ENCODE results near the gene OGFOD3.
A peak's percentile ranks its signal among the peaks of the same experiment; 100 is the strongest.

The OGFOD3 gene

GRCh38 chr17:82405051-82405450 lies 13.3 kb downstream of the OGFOD3 start:
- no peak for DNase-seq (ENCODE audit: low read depth in 2 of 2)

DNA sequence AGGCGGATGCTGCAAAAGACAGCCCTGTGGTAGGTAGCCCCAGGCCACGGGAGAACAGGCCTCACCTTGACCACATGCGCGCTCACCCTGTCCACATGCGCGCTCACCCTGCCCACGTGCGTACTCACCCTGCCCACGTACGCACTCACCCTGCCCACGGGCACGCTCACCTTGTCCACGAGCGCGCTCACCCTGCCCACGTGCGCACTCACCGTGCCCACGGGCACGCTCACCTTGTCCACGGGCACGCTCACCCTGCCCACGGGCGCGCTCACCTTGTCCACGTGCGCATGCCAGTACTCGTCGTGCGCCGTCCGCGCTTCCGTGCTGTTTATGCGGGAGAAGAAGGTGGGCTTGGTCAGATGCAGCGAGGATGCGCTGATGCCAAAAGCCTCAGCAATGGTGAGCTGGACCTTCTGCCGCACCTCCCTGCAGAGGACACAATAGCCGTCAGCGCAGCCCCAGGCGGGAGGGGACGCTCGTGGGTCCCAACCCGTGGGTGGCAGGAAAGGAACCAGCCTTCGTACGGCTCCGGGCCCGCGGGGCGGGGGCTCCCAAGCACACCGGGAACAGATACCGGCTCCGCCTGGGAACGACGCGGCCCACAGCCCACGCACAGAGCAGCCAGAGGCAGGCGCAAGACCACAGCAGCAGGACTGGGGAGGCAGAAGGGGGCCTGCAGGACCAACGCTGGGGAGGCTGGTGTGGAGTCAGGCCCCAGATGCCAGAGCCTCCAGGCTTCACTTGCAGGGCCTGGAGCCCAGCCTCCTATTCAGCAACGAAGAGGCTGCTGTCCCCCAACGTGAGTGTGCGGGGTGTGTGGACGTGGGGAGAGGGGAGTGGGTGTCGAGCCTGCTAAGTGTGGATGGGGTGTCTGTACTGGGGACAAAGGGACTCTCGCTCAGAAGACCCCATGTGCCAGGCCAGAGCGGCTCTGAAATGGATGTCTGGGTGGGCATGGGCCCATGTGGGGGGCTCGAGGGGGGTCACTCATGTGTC lies 14.4 kb downstream of the OGFOD3 start:
- DNase-seq (ENCODE audit: low read depth in 2 of 2): no peak

DNA sequence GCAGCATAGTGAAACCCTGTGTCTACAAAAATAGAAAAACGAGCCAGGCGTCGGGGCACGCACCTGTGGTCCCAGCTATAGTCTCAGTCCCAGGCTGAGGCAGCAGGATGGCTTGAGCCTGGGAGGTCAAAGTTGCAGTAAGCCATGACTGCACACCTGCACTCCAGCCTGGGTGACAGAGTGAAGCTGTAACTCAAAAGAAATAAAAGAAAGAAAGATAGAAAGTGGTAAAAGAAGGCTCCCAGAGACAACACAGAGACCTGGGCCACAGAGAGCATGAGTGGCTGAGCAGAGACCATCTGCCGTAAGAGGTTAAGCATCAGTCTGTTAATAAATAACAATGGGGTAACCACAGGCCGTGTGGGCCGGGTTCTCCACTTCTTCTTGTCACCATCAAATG lies 15.5 kb downstream of the OGFOD3 start:
- DNase-seq (ENCODE audit: low read depth in 2 of 2): no peak

DNA sequence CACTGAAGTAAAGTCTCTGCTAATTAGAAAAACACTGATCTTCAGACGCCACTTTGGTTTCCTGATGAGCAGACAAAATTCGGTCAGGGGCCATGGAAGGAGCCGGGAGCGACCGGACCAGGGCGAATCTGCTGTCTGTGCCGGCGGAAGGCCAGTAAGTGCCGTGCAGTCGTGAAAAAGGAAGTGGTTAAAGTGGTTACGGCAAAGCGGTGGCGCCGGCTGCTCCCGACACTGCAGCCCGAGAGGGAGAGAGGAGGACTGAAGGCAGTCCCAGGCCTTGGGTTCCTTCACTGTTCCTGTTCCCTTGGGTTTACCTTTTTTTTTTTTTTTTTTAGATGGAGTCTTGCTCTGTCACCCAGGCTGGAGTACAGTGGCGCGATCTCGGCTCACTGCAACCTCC lies 17.6 kb downstream of the OGFOD3 start:
- no peak for DNase-seq (ENCODE audit: low read depth in 2 of 2)

- no peak for DNase-seq (ENCODE audit: low read depth in 2 of 2)
Measured at GRCh38 chr17:82400206-82400605, 18.2 kb downstream of the OGFOD3 start.

- DNase-seq (ENCODE audit: low read depth in 2 of 2): no peak
Measured at GRCh38 chr17:82399601-82400101, 18.7 kb downstream of the OGFOD3 start.

GRCh38 chr17:82399041-82399441 lies 19.3 kb downstream of the OGFOD3 start:
- DNase-seq (ENCODE audit: low read depth in 2 of 2): peak; percentile 92

GRCh38 chr17:82397449-82398335 lies 20.7 kb downstream of the OGFOD3 start:
- DNase-seq (ENCODE audit: low read depth in 2 of 2): no peak

DNA sequence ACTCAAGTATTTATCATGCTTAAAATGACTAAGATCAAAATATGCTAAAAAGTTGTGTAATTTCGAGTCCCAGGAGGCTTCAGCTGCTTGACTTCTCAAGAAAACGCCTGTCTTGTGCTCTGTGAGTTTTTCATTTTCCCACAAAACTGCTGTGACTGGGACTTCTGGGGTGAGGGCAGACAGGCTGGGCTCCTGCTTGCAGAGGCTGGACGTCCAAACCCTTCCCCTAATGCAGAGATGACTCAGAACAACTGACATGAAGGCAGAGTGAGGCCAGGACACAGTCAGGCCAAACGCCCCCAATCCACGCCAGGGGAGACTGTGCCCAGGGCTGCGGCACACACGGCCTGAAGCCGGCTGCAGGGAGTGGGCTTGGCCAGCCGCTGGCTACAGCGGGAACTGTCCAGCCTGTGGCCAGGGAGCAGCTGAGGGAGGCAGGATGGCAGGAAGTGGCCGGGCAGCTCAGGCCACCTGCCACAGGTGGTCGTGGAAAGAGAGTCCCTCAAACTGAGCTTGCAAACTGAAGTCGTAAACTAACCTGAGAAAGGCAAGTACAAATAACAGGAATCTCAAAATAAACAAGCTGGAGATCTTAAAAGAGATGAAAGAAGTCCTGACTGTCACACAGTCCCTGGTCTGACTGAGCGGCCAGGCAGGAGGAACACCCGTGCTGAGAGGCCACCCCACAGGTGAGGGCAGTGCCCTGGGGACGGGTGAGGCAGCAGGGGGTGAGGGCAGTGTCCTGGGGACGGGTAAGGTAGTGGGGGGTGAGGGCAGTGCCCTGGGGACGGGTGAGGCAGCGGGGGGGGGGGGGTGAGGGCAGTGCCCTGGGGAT lies 21.6 kb downstream of the OGFOD3 start:
- DNase-seq (ENCODE audit: low read depth in 2 of 2): peak; percentile 96

GRCh38 chr17:82394278-82394677 lies 24.1 kb downstream of the OGFOD3 start:
- DNase-seq (ENCODE audit: low read depth in 2 of 2): no peak

DNA sequence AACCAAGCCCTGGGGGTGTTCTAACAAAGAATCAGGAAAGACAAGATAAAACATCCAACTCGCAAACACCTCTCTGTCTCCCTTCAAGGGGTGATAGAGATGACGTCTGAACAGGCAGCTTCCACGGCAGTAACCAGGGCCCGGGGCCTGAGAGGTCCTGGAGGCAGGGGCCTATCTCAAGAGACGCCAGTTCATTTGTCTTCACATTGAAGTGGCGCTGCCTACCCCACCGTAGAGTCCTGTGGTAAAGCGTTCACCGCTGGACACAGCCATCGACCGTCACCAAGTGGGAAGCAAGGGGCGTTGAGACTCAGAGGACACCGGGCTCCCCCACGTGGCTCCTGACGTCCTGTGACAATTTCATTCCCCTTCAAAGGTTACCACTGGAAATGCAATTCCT lies 25.4 kb downstream of the OGFOD3 start:
- DNase-seq (ENCODE audit: low read depth in 2 of 2): no peak

DNA sequence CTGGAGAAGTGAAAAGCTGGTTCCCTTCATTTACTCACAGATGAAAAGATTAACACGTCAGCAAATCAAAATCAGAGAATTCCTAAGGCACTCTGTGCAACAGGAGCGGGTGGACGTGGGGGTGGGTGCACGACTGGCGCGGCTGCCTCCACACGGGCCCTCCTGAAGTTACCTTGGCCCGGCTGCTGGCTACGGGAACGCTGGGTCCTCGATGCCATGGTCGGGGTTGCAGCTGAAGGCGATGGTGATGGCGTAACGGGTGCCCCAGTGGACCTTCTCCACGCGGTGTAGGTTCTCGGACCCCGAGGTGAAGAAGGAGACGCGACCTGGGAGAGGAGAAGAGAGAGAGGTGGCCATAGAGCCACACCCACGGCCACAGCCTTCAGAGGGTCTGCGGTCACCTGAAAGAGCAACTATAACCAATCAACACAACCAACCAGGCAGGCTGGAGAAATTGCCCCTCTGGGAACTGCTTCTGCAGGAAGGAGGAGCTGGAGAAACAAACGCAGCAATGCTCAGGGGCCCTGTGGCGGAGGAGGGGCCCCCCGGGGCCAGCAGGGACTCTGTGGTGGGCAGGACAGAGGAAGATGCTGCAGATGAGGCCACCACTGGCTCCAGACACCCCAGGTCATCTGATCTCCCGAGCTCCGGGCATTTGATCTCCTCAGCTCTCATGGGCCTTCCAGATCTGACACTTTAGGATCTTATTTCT lies 26.0 kb downstream of the OGFOD3 start:
- DNase-seq (ENCODE audit: low read depth in 2 of 2): no peak

DNA sequence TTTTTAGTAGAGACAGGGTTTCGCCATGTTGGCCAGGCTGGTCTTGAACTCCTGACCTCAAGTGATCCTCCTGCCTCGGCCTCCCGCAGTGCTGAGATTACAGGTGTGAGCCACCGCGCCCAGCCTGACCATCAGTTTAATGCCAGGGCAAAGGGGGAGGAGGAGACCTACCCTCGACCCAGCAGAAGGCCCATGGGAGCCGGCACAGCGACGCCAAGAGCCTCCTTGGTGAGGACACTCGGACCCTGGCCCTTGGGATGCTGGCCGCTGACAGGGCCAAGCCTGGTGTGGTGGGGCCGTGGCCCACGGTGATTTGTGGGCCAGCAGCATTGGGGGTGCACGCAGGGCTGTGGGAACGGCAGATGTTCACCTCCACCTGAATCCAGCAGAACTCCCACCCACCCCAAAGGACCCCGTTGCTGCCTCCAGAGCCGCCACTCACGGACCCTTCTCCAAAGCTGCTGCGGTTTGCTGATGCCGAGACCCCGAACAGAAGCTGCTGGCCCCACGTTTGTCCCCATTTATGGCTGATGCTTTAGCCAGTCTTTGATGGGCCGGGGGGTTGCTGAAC lies 26.8 kb downstream of the OGFOD3 start:
- DNase-seq (ENCODE audit: low read depth in 2 of 2): no peak

GRCh38 chr17:82390860-82391435 lies 27.4 kb downstream of the OGFOD3 start:
- DNase-seq (ENCODE audit: low read depth in 2 of 2): no peak

DNA sequence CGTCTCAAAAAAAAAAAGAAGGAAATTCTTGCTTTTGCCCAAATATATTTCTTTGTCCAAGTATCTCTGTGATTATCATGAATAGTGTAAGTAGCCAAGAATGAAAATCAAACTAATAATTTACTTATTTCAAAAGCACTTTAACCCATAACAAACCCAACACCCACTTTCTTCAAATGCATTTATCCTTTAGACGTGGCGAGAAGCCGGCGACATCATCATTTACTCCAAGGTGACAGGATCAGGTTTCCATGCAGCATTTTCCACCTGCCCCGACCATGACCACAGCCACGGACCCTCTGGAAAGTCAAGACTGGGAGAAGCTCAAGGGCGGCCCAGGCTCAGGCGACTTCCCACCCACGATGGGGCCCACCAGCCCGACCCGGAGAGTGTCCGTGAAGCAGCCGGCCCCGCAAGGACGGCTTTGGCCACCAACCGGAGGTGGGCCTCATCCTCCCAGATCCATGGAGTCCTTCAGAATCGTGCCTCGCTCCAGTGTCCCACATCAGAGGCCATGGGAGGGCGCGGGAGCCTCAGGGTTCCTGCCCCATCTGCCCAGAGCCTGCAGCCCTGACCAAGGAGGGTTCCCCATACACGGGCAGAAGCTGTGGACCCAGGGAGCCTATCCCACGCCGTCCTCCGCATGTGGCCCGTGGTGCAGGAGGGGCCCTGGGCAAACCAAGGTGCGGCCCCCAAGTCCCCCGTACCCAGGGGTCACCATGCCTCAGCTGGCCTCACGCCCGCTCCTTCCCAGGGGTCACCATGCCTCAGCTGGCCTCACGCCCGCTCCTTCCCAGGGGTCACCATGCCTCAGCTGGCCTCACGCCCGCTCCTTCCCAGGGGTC lies 28.1 kb downstream of the OGFOD3 start:
- DNase-seq (ENCODE audit: low read depth in 2 of 2): no peak

DNA sequence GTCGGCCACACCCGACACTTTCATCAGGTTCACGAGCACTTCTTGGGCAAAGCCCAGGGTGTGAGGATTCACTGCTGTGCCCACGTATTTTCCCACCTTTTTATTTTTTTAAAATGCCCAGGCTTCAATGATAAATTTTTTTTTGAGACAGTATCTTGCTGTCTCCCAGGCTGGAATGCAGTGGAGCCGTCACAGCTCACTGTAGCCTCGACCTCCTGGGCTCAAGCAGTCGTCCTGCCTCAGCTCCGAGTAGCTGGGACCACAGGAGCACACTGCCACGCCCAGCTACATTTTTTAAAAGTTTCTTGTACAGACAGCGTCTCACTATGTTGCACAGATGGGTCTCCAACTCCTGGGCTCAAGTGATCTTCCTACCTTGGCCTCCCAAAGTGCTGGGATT lies 29.0 kb downstream of the OGFOD3 start:
- DNase-seq (ENCODE audit: low read depth in 2 of 2): no peak

DNA sequence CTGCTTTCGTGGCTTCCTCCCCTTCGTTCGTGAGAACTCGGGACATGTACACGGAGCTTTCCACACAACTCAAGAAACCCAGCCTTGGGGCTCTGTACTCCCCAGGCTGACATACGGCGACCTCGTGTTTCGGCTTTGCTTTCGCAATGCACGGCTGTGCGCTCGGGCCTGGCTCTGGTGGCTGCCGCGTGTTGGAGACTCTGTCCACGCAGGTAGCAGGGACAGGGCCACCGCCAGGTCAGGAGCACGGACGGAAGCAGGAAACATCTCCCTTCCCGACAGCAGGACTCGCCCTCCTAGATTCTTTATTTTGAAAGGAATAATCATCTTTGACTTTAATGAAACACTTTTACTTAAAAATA lies 29.5 kb downstream of the OGFOD3 start:
- no peak for DNase-seq (ENCODE audit: low read depth in 2 of 2)

GRCh38 chr17:82388223-82388921 lies 30.0 kb downstream of the OGFOD3 start:
- DNase-seq (ENCODE audit: low read depth in 2 of 2): no peak

DNA sequence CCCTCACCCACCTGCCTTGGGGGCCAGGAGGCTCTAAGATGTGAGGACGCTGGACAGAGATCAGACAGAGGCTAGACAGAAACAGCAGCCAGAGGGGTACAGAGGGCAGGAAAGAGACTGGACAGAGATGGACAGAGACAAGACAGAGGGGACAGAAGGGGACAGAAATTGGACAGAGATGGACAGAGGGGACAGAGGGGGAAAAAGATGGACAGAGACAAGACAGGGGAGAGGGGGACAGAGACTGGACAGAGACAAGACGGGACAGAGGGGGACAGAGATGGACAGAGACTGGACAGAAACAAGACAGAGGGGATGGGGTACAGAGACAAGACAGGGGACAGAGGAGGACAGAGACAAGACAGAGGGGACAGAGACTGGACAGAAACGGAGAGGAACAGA lies 30.7 kb downstream of the OGFOD3 start:
- DNase-seq (ENCODE audit: low read depth in 2 of 2): no peak
